Sigmoid colon (tissue), 4 donors: ENCODE results near the gene CRACR2B.

Experiments used
- EP300 ChIP-seq, 4 donors: sonication (generic); formaldehyde crosslinking; IDR thresholded peaks; one replicate each; pipeline ENCODE4 v1.6.1; 2017; ENCODE audit warnings: antibody characterized with exemption in 4 of 4
- POLR2A ChIP-seq, 2 donors: fragments of 450-650 bp; IDR thresholded peaks; one replicate each; pipeline ENCODE4 v1.6.1; 2016; ENCODE audit warnings: antibody characterized with exemption in 2 of 2, mild to moderate bottlenecking in 2 of 2, moderate library complexity in 2 of 2
- POLR2AphosphoS5 ChIP-seq, 4 donors: sonication (generic); formaldehyde crosslinking; IDR thresholded peaks; one replicate each; pipeline ENCODE4 v1.6.1; 2017; ENCODE audit warnings: antibody characterized with exemption in 4 of 4
- TF ChIP-seq, protein P1 (sequence below), 4 experiments: fragments of 450-650 bp in 3 of 4; fragments of 200-600 bp in 1 of 4; IDR thresholded peaks; one replicate each; pipeline ENCODE4 v1.5.1; 2016 to 2019; ENCODE audit warnings: antibody characterized with exemption in 4 of 4, mild to moderate bottlenecking in 3 of 4, moderate library complexity in 2 of 4

DNA sequence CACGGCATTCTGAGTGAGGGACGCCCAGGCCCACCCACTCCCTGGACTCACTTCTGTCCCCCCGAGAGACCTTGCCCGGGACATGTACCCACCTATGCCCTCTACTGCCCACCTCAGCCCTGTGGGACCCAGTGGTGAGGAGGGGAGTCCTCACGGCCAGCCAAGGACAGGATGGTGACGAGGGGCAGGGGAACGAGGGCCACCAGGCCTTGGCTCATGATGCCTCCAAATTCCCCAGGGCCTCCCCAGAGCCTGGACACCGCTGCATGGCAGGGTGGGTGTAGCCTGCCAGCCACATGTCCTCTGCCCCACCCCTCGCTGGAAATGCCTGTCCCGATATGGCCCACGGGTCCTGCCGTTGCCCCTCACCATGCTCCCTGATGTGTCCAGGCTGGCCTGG is 41.1 kb downstream of the CRACR2B start:
- TF ChIP-seq POLR2AphosphoS5 (IDR thresholded peaks at IDR 0.05) (peak in 1 of 4 donors; percentile 13), POLR2A (IDR thresholded peaks at IDR 0.05) (no peak), EP300 (IDR thresholded peaks at IDR 0.05) (no peak)
- TF ChIP-seq, protein P1, sequence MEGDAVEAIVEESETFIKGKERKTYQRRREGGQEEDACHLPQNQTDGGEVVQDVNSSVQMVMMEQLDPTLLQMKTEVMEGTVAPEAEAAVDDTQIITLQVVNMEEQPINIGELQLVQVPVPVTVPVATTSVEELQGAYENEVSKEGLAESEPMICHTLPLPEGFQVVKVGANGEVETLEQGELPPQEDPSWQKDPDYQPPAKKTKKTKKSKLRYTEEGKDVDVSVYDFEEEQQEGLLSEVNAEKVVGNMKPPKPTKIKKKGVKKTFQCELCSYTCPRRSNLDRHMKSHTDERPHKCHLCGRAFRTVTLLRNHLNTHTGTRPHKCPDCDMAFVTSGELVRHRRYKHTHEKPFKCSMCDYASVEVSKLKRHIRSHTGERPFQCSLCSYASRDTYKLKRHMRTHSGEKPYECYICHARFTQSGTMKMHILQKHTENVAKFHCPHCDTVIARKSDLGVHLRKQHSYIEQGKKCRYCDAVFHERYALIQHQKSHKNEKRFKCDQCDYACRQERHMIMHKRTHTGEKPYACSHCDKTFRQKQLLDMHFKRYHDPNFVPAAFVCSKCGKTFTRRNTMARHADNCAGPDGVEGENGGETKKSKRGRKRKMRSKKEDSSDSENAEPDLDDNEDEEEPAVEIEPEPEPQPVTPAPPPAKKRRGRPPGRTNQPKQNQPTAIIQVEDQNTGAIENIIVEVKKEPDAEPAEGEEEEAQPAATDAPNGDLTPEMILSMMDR (IDR thresholded peaks at IDR 0.05): no peak
